Endometrial microvascular endothelial cells (primary cell): Measurements from ENCODE around the gene URB1. TPM values are rescaled to one million over a fixed set of nuclear protein-coding genes. Genes with fewer than 3 reads are reported as not detected.
"Not testable (repeated sequence)": the region's sequence is repeated elsewhere in the genome, so short reads cannot be mapped to it uniquely, and the experiment has no call there.

Source experiments
- in situ Hi-C: cut with HindIII; loops from 2 replicates; pipeline ENCODE4 v1.10.0; 2017; ENCODE audit warnings: low sequenced_read_pairs, low pct_unique_long_range_greater_than_20kb; ENCODE audit errors: inconsistent ontology term
- total RNA-seq: library from RNA; depleted of rRNA; stranded (reverse); fragments of >200 nt; gene quantifications from one replicate; pipeline ENCODE4 v1.2.3, GENCODE V29; 2015; ENCODE audit errors: inconsistent ontology term

The URB1 gene
- total RNA-seq, 1 donor from 2014 or later = 19.7 TPM

GRCh38 chr21:32412162-32413014 is 19.6 kb upstream of the URB1 start, which contains the start of gene EVA1C:
Gene EVA1C (plus strand): TSS chr21:32412706. CDS start chr21:32412854, 148 bp downstream.
- in situ Hi-C loops = no loop called here

- in situ Hi-C loops = no loop called here
Observed at GRCh38 chr21:32411350-32412161, 18.7 kb upstream of the URB1 start.

- in situ Hi-C loops = no loop called here
Observed at GRCh38 chr21:32410916-32411315, 18.1 kb upstream of the URB1 start.

- in situ Hi-C loops = no loop called here
Observed at GRCh38 chr21:32410291-32410690, 17.5 kb upstream of the URB1 start.

- in situ Hi-C loops = loop anchor here (10.0 kb wide), 1 partner anchor 58 kb away; no protein-coding TSS in a partner anchor
Observed at GRCh38 chr21:32406405-32406804, 13.6 kb upstream of the URB1 start.

- in situ Hi-C loops = loop anchor here (10.0 kb wide), 1 partner anchor 62 kb away; no protein-coding TSS in a partner anchor
Observed at GRCh38 chr21:32403201-32403777, 10.5 kb upstream of the URB1 start.

GRCh38 chr21:32393677-32394001 is 827 bp upstream of the URB1 start:
- in situ Hi-C loops = no loop called here

GRCh38 chr21:32392299-32392879 is 423 bp downstream of the URB1 start:
- in situ Hi-C loops = no loop called here

- in situ Hi-C loops = no loop called here
Observed at GRCh38 chr21:32391755-32392154, 1.1 kb downstream of the URB1 start.

- in situ Hi-C loops = not testable (repeated sequence)
Observed at GRCh38 chr21:32390537-32391224, 2.1 kb downstream of the URB1 start.

GRCh38 chr21:32389337-32390015 is 3.3 kb downstream of the URB1 start:
- in situ Hi-C loops = no loop called here

GRCh38 chr21:32388306-32388705 is 4.5 kb downstream of the URB1 start:
- in situ Hi-C loops = no loop called here

- in situ Hi-C loops = no loop called here
Observed at GRCh38 chr21:32387151-32387550, 5.7 kb downstream of the URB1 start.

GRCh38 chr21:32386195-32386870 is 6.5 kb downstream of the URB1 start:
- in situ Hi-C loops = no loop called here

GRCh38 chr21:32383812-32384211 is 9.0 kb downstream of the URB1 start:
- in situ Hi-C loops = no loop called here

GRCh38 chr21:32382108-32382644 is 10.6 kb downstream of the URB1 start:
- in situ Hi-C loops = no loop called here

- in situ Hi-C loops = no loop called here
Observed at GRCh38 chr21:32381571-32381970, 11.2 kb downstream of the URB1 start.
